NK-92 (cell line): ENCODE measurements around the gene UBE2M.
"Not testable (repeated sequence)": the region's sequence is repeated elsewhere in the genome, so short reads cannot be mapped to it uniquely, and the experiment has no call there.

Experiments used
- DNase-seq: peaks from one replicate; lab custom pipeline; 2025; ENCODE audit not compliant: unreplicated experiment; lab: John Stamatoyannopoulos, UW

UBE2M gene

DNA sequence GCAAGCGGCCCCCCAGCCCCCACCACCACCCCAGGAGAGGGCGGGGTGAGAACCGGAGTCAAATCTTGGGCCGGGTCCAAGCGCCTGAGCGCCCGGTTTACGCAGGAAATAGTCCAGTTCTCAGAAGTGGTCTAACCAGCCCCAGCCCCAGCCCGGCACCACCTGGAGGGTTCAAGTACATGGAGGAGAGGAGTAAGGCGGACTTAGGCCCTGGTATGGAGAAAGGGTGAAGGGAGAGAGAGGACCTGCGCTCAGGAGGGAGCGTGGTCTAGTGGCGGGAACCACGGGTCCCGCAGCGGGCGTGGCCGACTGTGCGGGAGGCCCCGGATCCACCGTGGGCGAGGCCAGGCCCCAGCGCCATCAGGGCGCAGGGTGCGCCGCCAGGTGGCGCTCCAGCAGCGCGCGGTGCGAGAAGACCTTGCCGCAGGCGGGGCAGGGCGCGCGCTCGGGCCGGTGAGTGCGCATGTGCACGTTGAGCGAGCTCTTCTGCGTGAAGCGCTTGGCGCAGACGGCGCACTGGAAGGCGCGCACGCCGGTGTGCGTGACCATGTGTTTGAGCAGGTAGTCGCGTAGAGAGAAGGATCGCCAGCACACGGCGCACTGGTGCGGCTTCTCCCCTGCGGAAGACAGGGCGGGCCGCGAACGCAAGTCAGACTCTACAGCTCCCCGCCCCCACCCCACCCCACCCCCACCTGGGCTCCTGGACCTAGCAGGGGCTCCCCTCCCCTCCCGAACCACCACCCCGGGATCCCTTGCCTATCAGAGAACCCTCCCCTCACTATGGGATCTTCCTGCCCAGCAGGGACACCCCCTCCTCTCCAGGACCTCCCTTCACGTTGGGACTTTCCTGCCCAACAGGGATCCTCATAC, 44.5 kb downstream of the UBE2M start:
- DNase-seq, result peak; percentile 56

GRCh38 chr19:58513213-58513693, 45.2 kb downstream of the UBE2M start:
- no peak for DNase-seq

DNA sequence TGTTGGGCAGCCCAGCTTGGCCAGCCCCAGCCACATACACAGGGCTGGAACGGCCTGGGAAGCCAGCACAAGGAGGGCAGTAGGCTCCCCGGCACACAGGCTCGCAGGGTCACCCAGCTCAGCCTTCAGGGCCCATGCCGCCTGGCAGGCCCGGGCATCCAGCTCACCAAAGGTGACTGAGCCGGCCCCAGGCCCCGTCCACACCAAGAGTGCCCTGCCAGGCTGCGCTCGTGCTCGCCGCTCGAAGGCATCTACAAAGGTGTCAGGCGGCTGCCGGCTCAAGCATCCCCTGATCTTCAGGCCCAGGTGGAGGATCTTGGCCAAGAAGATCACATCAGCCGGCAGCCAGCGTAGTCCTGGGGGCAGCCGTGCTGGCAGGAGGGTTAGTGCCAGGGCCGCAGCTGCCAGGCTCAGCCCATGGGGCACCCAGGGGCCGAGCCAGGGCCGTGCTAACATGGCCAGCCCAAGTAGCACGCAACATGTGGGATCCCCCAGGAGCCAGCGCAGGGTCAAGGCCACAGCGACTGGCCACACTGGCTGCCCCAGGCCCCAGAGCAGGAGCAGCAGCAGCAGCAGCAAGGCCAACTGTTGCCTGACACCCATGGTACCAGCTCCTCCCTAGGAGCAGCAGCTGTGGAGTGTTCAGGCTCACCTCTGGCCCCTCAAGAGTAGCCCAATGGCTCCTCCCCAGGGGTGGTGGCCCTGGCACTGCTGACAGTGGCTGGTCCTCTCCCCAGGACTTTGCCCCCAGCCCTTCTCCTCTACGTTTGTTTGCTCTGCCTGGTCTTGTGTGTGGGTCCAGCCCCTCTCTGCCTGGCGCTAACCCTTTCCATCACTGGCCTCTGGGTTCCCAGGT, 46.8 kb downstream of the UBE2M start, which contains the start of gene SLC27A5:
TSS of gene SLC27A5 (minus strand) at position 640 of the 856 bp plus-strand sequence. CDS start at position 603, 37 bp downstream.
- no peak for DNase-seq

- no peak for DNase-seq
Measured at GRCh38 chr19:58510084-58510862, 48.1 kb downstream of the UBE2M start.

DNA sequence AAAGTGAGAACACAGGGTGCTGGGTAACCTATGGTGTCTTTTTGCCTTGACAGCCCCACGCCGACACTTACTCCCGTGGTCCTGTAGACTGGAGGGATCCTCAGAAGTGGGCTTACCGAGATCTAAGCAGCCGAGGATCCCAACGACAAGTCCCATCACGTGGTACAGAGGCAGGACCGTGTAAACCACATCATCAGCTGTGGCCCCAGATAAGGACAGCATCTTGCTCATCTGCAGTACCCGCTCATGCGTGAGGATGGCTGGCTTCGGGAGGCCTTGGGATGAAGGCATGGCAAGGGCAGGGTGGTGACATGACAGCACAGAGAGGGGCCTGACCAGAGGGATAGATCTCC, 48.7 kb downstream of the UBE2M start:
- DNase-seq, result no peak

GRCh38 chr19:58507602-58508223, 50.7 kb downstream of the UBE2M start:
- DNase-seq, result not testable (repeated sequence)
